ENCODE results near the gene POU2F3. TPM values are rescaled to one million over a fixed set of nuclear protein-coding genes. Genes with fewer than 3 reads are reported as not detected.

Gene POU2F3
- total RNA-seq, 1 donor from 2014 or later, result not detected

GRCh38 chr11:120199613-120200012, 40.3 kb upstream of the POU2F3 start:
- no peak for DNase-seq (ENCODE audit: low spot score)
- Mint-ChIP-seq H3K4me1 (peaks cover 51% of the 10 kb centered on the region), H3K36me3 (no peaks in the 10 kb centered on the region), H3K27me3 (ENCODE audit: insufficient read depth, low read depth) (peaks cover 7% of the 10 kb centered on the region), H3K27ac (peak overlapping the region; percentile 76), H3K9me3 (no peaks in the 10 kb centered on the region), H3K4me3 (peak overlapping the region; percentile 46)
- H3K4me2 ChIP-seq, result no peak overlapping the region
- no peaks in the 10 kb centered on the region for H4K20me1 ChIP-seq (ENCODE audit: low read depth)
- peaks cover 12% of the 10 kb centered on the region for H3F3A ChIP-seq (ENCODE audit: low read depth)
- H3K9ac ChIP-seq, result no peak overlapping the region
- no peaks in the 10 kb centered on the region for H3K9me3 ChIP-seq (ENCODE audit: low read depth)
- H3K4me3 ChIP-seq, result no peak overlapping the region
- no peaks in the 10 kb centered on the region for H3K36me3 ChIP-seq
- peaks cover 28% of the 10 kb centered on the region for H3K4me1 ChIP-seq
- TF ChIP-seq EZH2 (IDR thresholded peaks at IDR 0.05) (no peak), CTCF (IDR thresholded peaks at IDR 0.05) (no peak), EZH2phosphoT487 (IDR thresholded peaks at IDR 0.05) (no peak)
- peaks cover 81% of the 10 kb centered on the region for H3K27me3 ChIP-seq
- H2AFZ ChIP-seq (replicated peaks), result no peak overlapping the region
- H3K27ac ChIP-seq, result no peak overlapping the region
- H3K79me2 ChIP-seq (ENCODE audit: low read depth), result no peaks in the 10 kb centered on the region

GRCh38 chr11:120200677-120201076, 39.3 kb upstream of the POU2F3 start:
- peaks cover 89% of the 10 kb centered on the region for H3K27me3 ChIP-seq
- no peak overlapping the region for H3K27ac ChIP-seq
- TF ChIP-seq EZH2 (IDR thresholded peaks at IDR 0.05), result no peak
- TF ChIP-seq CTCF (IDR thresholded peaks at IDR 0.05), result no peak
- TF ChIP-seq EZH2phosphoT487 (IDR thresholded peaks at IDR 0.05), result no peak
- H2AFZ ChIP-seq (replicated peaks), result no peak overlapping the region
- no peak overlapping the region for H3K27ac Mint-ChIP-seq
- H3K4me3 ChIP-seq, result no peak overlapping the region
- no peak overlapping the region for H3K4me2 ChIP-seq
- H3K4me1 Mint-ChIP-seq, result peaks cover 42% of the 10 kb centered on the region
- peaks cover 21% of the 10 kb centered on the region for H3K4me1 ChIP-seq
- peaks cover 4% of the 10 kb centered on the region for H3F3A ChIP-seq (ENCODE audit: low read depth)
- H3K79me2 ChIP-seq (ENCODE audit: low read depth), result no peaks in the 10 kb centered on the region
- no peaks in the 10 kb centered on the region for H3K9me3 ChIP-seq (ENCODE audit: low read depth)
- no peak for DNase-seq (ENCODE audit: low spot score)
- H3K9ac ChIP-seq, result no peak overlapping the region
- no peak overlapping the region for H3K4me3 Mint-ChIP-seq
- no peaks in the 10 kb centered on the region for H4K20me1 ChIP-seq (ENCODE audit: low read depth)
- no peaks in the 10 kb centered on the region for H3K36me3 Mint-ChIP-seq
- H3K36me3 ChIP-seq, result no peaks in the 10 kb centered on the region
- H3K9me3 Mint-ChIP-seq, result no peaks in the 10 kb centered on the region
- peaks cover 6% of the 10 kb centered on the region for H3K27me3 Mint-ChIP-seq (ENCODE audit: insufficient read depth, low read depth)

GRCh38 chr11:120201653-120202052, 38.3 kb upstream of the POU2F3 start:
- H3K79me2 ChIP-seq (ENCODE audit: low read depth), result no peaks in the 10 kb centered on the region
- no peak for DNase-seq (ENCODE audit: low spot score)
- no peaks in the 10 kb centered on the region for H3F3A ChIP-seq (ENCODE audit: low read depth)
- peaks cover 14% of the 10 kb centered on the region for H3K4me1 ChIP-seq
- Mint-ChIP-seq H3K4me3 (no peak overlapping the region), H3K27me3 (ENCODE audit: insufficient read depth, low read depth) (peaks cover 7% of the 10 kb centered on the region), H3K9me3 (no peaks in the 10 kb centered on the region), H3K4me1 (peaks cover 37% of the 10 kb centered on the region), H3K36me3 (no peaks in the 10 kb centered on the region), H3K27ac (no peak overlapping the region)
- H3K9ac ChIP-seq, result no peak overlapping the region
- no peaks in the 10 kb centered on the region for H3K9me3 ChIP-seq (ENCODE audit: low read depth)
- no peaks in the 10 kb centered on the region for H3K36me3 ChIP-seq
- no peak overlapping the region for H3K27ac ChIP-seq
- H3K4me3 ChIP-seq, result no peak overlapping the region
- H4K20me1 ChIP-seq (ENCODE audit: low read depth), result no peaks in the 10 kb centered on the region
- no peak overlapping the region for H3K4me2 ChIP-seq
- no peak overlapping the region for H2AFZ ChIP-seq (replicated peaks)
- peaks cover 94% of the 10 kb centered on the region for H3K27me3 ChIP-seq
- TF ChIP-seq EZH2 (IDR thresholded peaks at IDR 0.05), result no peak
- TF ChIP-seq CTCF (IDR thresholded peaks at IDR 0.05), result no peak
- no peak for TF ChIP-seq EZH2phosphoT487 (IDR thresholded peaks at IDR 0.05)
